H1 (cell line): ENCODE results near the gene OTOS. TPM values are rescaled to one million over a fixed set of nuclear protein-coding genes. Genes with fewer than 3 reads are reported as not detected.

Experiments
- CTCF ChIA-PET: fragments of 300-600 bp; sonication (Branson Sonifier 250); formaldehyde crosslinking; loops from one replicate; lab custom pipeline; 2021; ENCODE audit not compliant: partially characterized antibody; lab: Charles Lee
- POLR2A ChIA-PET: fragments of 300-600 bp; sonication (Branson Sonifier 250); formaldehyde crosslinking; loops from one replicate; lab custom pipeline; 2021; ENCODE audit warnings: inconsistent platforms; ENCODE audit not compliant: partially characterized antibody; lab: Charles Lee
- DNase-seq, 2 experiments: peaks; one replicate each; pipeline versions ENCODE4 v3.0.0 to v3.0.0-alpha.2; 2010 to 2022; ENCODE audit warnings: low spot score in 2 of 2, low read depth in 1 of 2, mixed read lengths in 1 of 2
- FAIRE-seq: peaks from 2 replicates; lab custom pipeline; 2011; peaks lifted over from hg19 to GRCh38; lab: Jason Lieb, UNC
- H2AFZ ChIP-seq: 2 replicates; pipeline ENCODE4 v1.8.1; 2012; ENCODE audit warnings: low read length, inconsistent platforms
- H2AK5ac ChIP-seq: 2 replicates; pipeline ENCODE4 v1.6.1; 2013; ENCODE audit warnings: low read depth, low read length
- H2BK120ac ChIP-seq: replicated peaks from 2 replicates; pipeline ENCODE3; 2013; ENCODE audit warnings: low read depth, low read length, inconsistent platforms
- H2BK12ac ChIP-seq: 2 replicates; pipeline ENCODE4 v1.6.1; 2013; ENCODE audit warnings: low read depth, low read length
- H2BK15ac ChIP-seq: 2 replicates; pipeline ENCODE4 v1.6.1; 2013; ENCODE audit warnings: low read length
- H2BK20ac ChIP-seq: 2 replicates; pipeline ENCODE4 v1.6.1; 2013; ENCODE audit warnings: low read length
- H2BK5ac ChIP-seq: 2 replicates; pipeline ENCODE4 v1.6.1; 2013; ENCODE audit warnings: low read depth, low read length
- H3K14ac ChIP-seq: 2 replicates; pipeline ENCODE4 v1.6.1; 2013; ENCODE audit warnings: inconsistent platforms; ENCODE audit not compliant: insufficient read length
- H3K18ac ChIP-seq: 2 replicates; pipeline ENCODE4 v1.6.1; 2013; ENCODE audit warnings: low read length; ENCODE audit errors: extremely low read depth
- H3K23ac ChIP-seq: 2 replicates; pipeline ENCODE4 v1.6.1; 2013; ENCODE audit warnings: inconsistent platforms; ENCODE audit not compliant: insufficient read length
- H3K23me2 ChIP-seq: 2 replicates; pipeline ENCODE4 v1.6.1; 2013; ENCODE audit warnings: low read depth, low read length
- H3K27ac ChIP-seq: 2 replicates; pipeline ENCODE4 v1.6.1; 2011; ENCODE audit warnings: low read depth, low read length, inconsistent platforms
- H3K27me3 ChIP-seq, 4 experiments: replicated peaks in 1 of 4; 1 replicate in 1 of 4; 2 replicates in 3 of 4; pipeline versions ENCODE4 v1.6.1 to v1.8.1; 2011 to 2013; ENCODE audit warnings: low read length in 3 of 4, mild to moderate bottlenecking in 3 of 4, inconsistent platforms in 2 of 4, mixed read lengths in 2 of 4, moderate library complexity in 1 of 4; ENCODE audit not compliant: control insufficient read depth in 3 of 4, insufficient read depth in 3 of 4; ENCODE audit errors: extremely low read depth in 1 of 4
- H3K36me3 ChIP-seq, 4 experiments: 2 replicates each; pipeline versions ENCODE4 v1.6.1 to v1.8.1; 2011 to 2013; ENCODE audit warnings: mild to moderate bottlenecking in 4 of 4, low read length in 3 of 4, moderate library complexity in 2 of 4, control low read depth in 1 of 4, inconsistent platforms in 1 of 4; ENCODE audit not compliant: insufficient read depth in 4 of 4, control insufficient read depth in 2 of 4
- H3K4ac ChIP-seq: replicated peaks from 2 replicates; pipeline ENCODE3; 2013; ENCODE audit warnings: low read length, low read depth, mixed read lengths, inconsistent platforms; ENCODE audit not compliant: insufficient read length
- H3K4me1 ChIP-seq, 4 experiments: replicated peaks in 1 of 4; 1 replicate in 1 of 4; 2 replicates in 3 of 4; pipeline versions ENCODE4 v1.6.1 to v1.8.1; 2011 to 2013; ENCODE audit warnings: low read length in 3 of 4, inconsistent platforms in 2 of 4, mixed read lengths in 1 of 4; ENCODE audit not compliant: insufficient read depth in 4 of 4, control insufficient read depth in 3 of 4
- H3K4me2 ChIP-seq, 2 experiments: 2 replicates each; pipeline versions ENCODE4 v1.6.1 to v1.8.1; 2011 to 2013; ENCODE audit warnings: low read depth in 2 of 2, low read length in 2 of 2, control low read depth in 1 of 2, inconsistent platforms in 1 of 2, mild to moderate bottlenecking in 1 of 2; ENCODE audit not compliant: insufficient read depth in 1 of 2
- H3K4me3 ChIP-seq, 4 experiments: fragments of 200-600, 300-600 bp in 1 of 4; sonication (generic), shearing (Covaris generic), sonication (Bioruptor Twin) in 1 of 4; 2 replicates each; pipeline versions ENCODE4 v1.5.1 to v1.8.1; 2011 to 2016; ENCODE audit warnings: low read length in 4 of 4, low read depth in 3 of 4, control low read depth in 2 of 4, inconsistent platforms in 2 of 4, mild to moderate bottlenecking in 2 of 4, mixed read lengths in 1 of 4, moderate library complexity in 1 of 4; ENCODE audit not compliant: insufficient read depth in 2 of 4; ENCODE audit errors: extremely low read depth in 1 of 4
- H3K56ac ChIP-seq: replicated peaks from 2 replicates; pipeline ENCODE3; 2013; ENCODE audit warnings: low read depth, mild to moderate bottlenecking, mixed read lengths, low read length, inconsistent platforms; ENCODE audit not compliant: insufficient read length
- H3K79me1 ChIP-seq: 2 replicates; pipeline ENCODE4 v1.6.1; 2013; ENCODE audit warnings: low read depth, low read length, control low read depth
- H3K79me2 ChIP-seq, 2 experiments: 2 replicates each; pipeline versions ENCODE4 v1.6.1 to v1.8.1; 2012 to 2013; ENCODE audit warnings: low read length in 2 of 2, mild to moderate bottlenecking in 2 of 2, inconsistent platforms in 1 of 2; ENCODE audit not compliant: insufficient read depth in 2 of 2, control insufficient read depth in 1 of 2
- H3K9ac ChIP-seq, 4 experiments: replicated peaks in 1 of 4; 1 replicate in 1 of 4; 2 replicates in 3 of 4; pipeline versions ENCODE4 v1.6.1 to v1.8.1; 2011 to 2013; ENCODE audit warnings: low read depth in 3 of 4, low read length in 3 of 4, control low read depth in 2 of 4, mild to moderate bottlenecking in 2 of 4, moderate library complexity in 2 of 4, inconsistent platforms in 1 of 4; ENCODE audit errors: extremely low read depth in 1 of 4
- H3K9me3 ChIP-seq, 2 experiments: 2 replicates each; pipeline versions ENCODE4 v1.6.1 to v1.8.1; 2012 to 2013; ENCODE audit warnings: mild to moderate bottlenecking in 2 of 2, moderate library complexity in 2 of 2, control low read depth in 1 of 2, inconsistent platforms in 1 of 2, low read depth in 1 of 2, low read length in 1 of 2, mixed read lengths in 1 of 2; ENCODE audit not compliant: insufficient read depth in 2 of 2
- H4K20me1 ChIP-seq, 2 experiments: replicated peaks in 1 of 2; 2 replicates each; pipeline versions ENCODE3 to v1.8.1; 2011 to 2013; ENCODE audit warnings: inconsistent platforms in 2 of 2, low read length in 2 of 2, mild to moderate bottlenecking in 1 of 2; ENCODE audit not compliant: insufficient read depth in 2 of 2, control insufficient read depth in 1 of 2
- H4K5ac ChIP-seq: 2 replicates; pipeline ENCODE4 v1.6.1; 2013; ENCODE audit warnings: low read length, low read depth, mixed read lengths, inconsistent platforms; ENCODE audit not compliant: insufficient read length
- H4K8ac ChIP-seq: 2 replicates; pipeline ENCODE4 v1.8.0; 2013; ENCODE audit warnings: mild to moderate bottlenecking, moderate library complexity, low read length, inconsistent platforms; ENCODE audit not compliant: insufficient read depth; ENCODE audit errors: extremely low read depth
- H4K91ac ChIP-seq: replicated peaks from 2 replicates; pipeline ENCODE3; 2013; ENCODE audit warnings: low read length, mixed read lengths, inconsistent platforms; ENCODE audit not compliant: insufficient read length
- MAFK ChIP-seq: IDR thresholded peaks from 2 replicates; pipeline ENCODE4 v1.6.1; 2012; ENCODE audit warnings: low read depth, mild to moderate bottlenecking, improper control_type of control experiment, low read length
- NANOG ChIP-seq: IDR thresholded peaks from 2 replicates; pipeline ENCODE4 v1.6.1; 2011; ENCODE audit warnings: low read length, low read depth, mild to moderate bottlenecking, inconsistent platforms; ENCODE audit not compliant: insufficient read depth, poor library complexity, severe bottlenecking
- RAD21 ChIP-seq, 2 experiments: IDR thresholded peaks in 1 of 2; conservative IDR thresholded peaks in 1 of 2; 2 replicates each; pipeline ENCODE4 v1.6.1; 2011; ENCODE audit warnings: low read depth in 2 of 2, low read length in 2 of 2, improper control_type of control experiment in 1 of 2, inconsistent platforms in 1 of 2, mild to moderate bottlenecking in 1 of 2, moderate library complexity in 1 of 2
- RFX5 ChIP-seq: IDR thresholded peaks from 2 replicates; pipeline ENCODE4 v1.6.1; 2011; ENCODE audit warnings: low read depth, low read length, improper control_type of control experiment, borderline replicate concordance
- RXRA ChIP-seq: IDR thresholded peaks from 2 replicates; pipeline ENCODE4 v1.6.1; 2011; ENCODE audit warnings: low read depth, mild to moderate bottlenecking, low read length, moderate library complexity; ENCODE audit not compliant: insufficient read depth
- TAF7 ChIP-seq: optimal IDR thresholded peaks from 2 replicates; pipeline ENCODE3; 2011; ENCODE audit warnings: low read depth, mild to moderate bottlenecking, inconsistent platforms, low read length, moderate library complexity, borderline replicate concordance
- TEAD4 ChIP-seq: IDR thresholded peaks from 2 replicates; pipeline ENCODE4 v1.6.1; 2012; ENCODE audit warnings: low read depth, low read length, inconsistent platforms, mixed read lengths
- WGBS, 2 experiments: shearing (Covaris generic) in 1 of 2; methylation state at CpG; one replicate each; pipeline versions ENCODE4 v1.1.6 to v1.1.7; 2013 to 2015; ENCODE audit warnings: low lambda C conversion rate in 2 of 2, mixed read lengths in 2 of 2, inconsistent platforms in 1 of 2, low coverage in 1 of 2, missing lambda C conversion rate in 1 of 2; ENCODE audit not compliant: insufficient replicate concordance in 2 of 2, insufficient coverage in 1 of 2, insufficient read length in 1 of 2; ENCODE audit errors: extremely low coverage in 1 of 2, missing lambda C conversion rate in 1 of 2; 5-methylcytosine and 5-hydroxymethylcytosine counted together
- polyA plus RNA-seq, 7 experiments: library from polyadenylated mRNA; depleted of rRNA in 3 of 7; stranded (reverse) in 5 of 7; unstranded in 2 of 7; fragments of >200 nt in 5 of 7; fragments of 200-250 nt in 2 of 7; gene quantifications; 1 replicate in 5 of 7; 2 replicates in 1 of 7; 4 replicates in 1 of 7; pipeline versions ENCODE4 v1.2.1 to v1.2.3, GENCODE V29; 2011 to 2013; ENCODE audit warnings: missing spikeins in 2 of 7, mixed read lengths in 2 of 7
- total RNA-seq: library from RNA; stranded (reverse); fragmentation: NEBNext Ultra II Directional; extraction: Animal tissue kit (Norgen Biotek cat#: 25700); gene quantifications from 2 replicates; pipeline ENCODE4 v1.2.1, GENCODE V29; 2021
- TF ChIP-seq, protein P1 (sequence below): IDR thresholded peaks from 2 replicates; pipeline ENCODE4 v1.6.1; 2012; ENCODE audit warnings: inconsistent platforms
- TF ChIP-seq, protein P2 (sequence below): IDR thresholded peaks from 2 replicates; pipeline ENCODE4 v1.6.1; 2011; ENCODE audit warnings: low read length, improper control_type of control experiment

The OTOS gene
- total and polyA plus RNA-seq, 2 of the 8 experiments (the other 6 are each of a cell fraction or from before 2014, with no cell fraction given), result 0.17 TPM; not detected in 1

GRCh38 chr2:240142256-240142775 is 1.9 kb upstream of the OTOS start:
- Histone ChIP-seq H2BK120ac (no peak overlapping the region), H2AFZ (no peak overlapping the region), H2BK12ac (no peak overlapping the region), H3K4me3 (no peak overlapping the region), H3K4ac (no peak overlapping the region), H3K27ac (no peak overlapping the region), H4K5ac (no peak overlapping the region), H2AK5ac (no peak overlapping the region), H3K23me2 (peaks cover under 1% of the 10 kb centered on the region; the same call in 1 of the 2 replicates), H3K14ac (no peak overlapping the region), H3K79me2 (no peaks in the 10 kb centered on the region), H2BK20ac (no peak overlapping the region), H3K23ac (no peak overlapping the region), H3K56ac (no peak overlapping the region), H4K91ac (no peak overlapping the region), H2BK15ac (no peak overlapping the region), H3K4me1 (peaks cover 0 to 14% (median 10%) of the 10 kb centered on the region in 4 experiments; a peak in 6 of 7 replicates), H3K36me3 (no peaks in the 10 kb centered on the region; a peak in 1 of 8 replicates), H3K9me3 (0 out of 4 replicates have a peak, but pooled peaks cover 0 to under 1% of the 10 kb centered on the region in 2 experiments), H3K27me3 (no peaks in the 10 kb centered on the region; a peak in 1 of 7 replicates), H4K8ac (peak overlapping the region; percentile 14; the same call in 1 of the 2 replicates), H2BK5ac (no peak overlapping the region), H3K9ac (no peak overlapping the region), H3K79me1 (no peaks in the 10 kb centered on the region), H3K18ac (no peak overlapping the region), H3K4me2 (no peak overlapping the region), H4K20me1 (peaks cover 0 to 5% of the 10 kb centered on the region in 2 experiments)
- CTCF ChIA-PET, result interaction anchor here (0.9 to 3.4 kb wide), 6 partner anchors 9 to 308 kb away, joined by 3 to 23 read pairs (median 6); no protein-coding TSS in a partner anchor
- WGBS, 2 experiments, result 82% methylated on average over 11 of the region's 16 CpGs; no CpG with 5 or more reads in 1 of the 2 experiments
- no peak for FAIRE-seq
- no peak for DNase-seq
- TF ChIP-seq NANOG, result no peak
- no peak for TF ChIP-seq MAFK
- TF ChIP-seq, protein P1, sequence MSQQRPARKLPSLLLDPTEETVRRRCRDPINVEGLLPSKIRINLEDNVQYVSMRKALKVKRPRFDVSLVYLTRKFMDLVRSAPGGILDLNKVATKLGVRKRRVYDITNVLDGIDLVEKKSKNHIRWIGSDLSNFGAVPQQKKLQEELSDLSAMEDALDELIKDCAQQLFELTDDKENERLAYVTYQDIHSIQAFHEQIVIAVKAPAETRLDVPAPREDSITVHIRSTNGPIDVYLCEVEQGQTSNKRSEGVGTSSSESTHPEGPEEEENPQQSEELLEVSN, result no peak
- TF ChIP-seq RXRA, result no peak
- no peak for TF ChIP-seq RFX5
- TF ChIP-seq TAF7, result no peak
- TF ChIP-seq TEAD4, result no peak
- TF ChIP-seq, protein P2, sequence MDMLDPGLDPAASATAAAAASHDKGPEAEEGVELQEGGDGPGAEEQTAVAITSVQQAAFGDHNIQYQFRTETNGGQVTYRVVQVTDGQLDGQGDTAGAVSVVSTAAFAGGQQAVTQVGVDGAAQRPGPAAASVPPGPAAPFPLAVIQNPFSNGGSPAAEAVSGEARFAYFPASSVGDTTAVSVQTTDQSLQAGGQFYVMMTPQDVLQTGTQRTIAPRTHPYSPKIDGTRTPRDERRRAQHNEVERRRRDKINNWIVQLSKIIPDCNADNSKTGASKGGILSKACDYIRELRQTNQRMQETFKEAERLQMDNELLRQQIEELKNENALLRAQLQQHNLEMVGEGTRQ, result no peak
- TF ChIP-seq RAD21 (IDR thresholded peaks at IDR 0.05 in 1 of 2, conservative IDR thresholded peaks at IDR 0.05 in 1 of 2; ENCODE audit: low read depth in 2 of 2, low read length in 2 of 2), result no peak
- POLR2A ChIA-PET, result no interaction called here
